CD4-positive, alpha-beta T cell treated with Interleukin-6 at 100 ng/mL for 8 hours (primary cell): Measurements from ENCODE around the gene CDC42BPA.

Experiments used
- DNase-seq: peaks from one replicate; pipeline ENCODE4 v3.0.0-alpha.2; 2020; ENCODE audit warnings: mixed read lengths, low spot score

CDC42BPA gene

DNA sequence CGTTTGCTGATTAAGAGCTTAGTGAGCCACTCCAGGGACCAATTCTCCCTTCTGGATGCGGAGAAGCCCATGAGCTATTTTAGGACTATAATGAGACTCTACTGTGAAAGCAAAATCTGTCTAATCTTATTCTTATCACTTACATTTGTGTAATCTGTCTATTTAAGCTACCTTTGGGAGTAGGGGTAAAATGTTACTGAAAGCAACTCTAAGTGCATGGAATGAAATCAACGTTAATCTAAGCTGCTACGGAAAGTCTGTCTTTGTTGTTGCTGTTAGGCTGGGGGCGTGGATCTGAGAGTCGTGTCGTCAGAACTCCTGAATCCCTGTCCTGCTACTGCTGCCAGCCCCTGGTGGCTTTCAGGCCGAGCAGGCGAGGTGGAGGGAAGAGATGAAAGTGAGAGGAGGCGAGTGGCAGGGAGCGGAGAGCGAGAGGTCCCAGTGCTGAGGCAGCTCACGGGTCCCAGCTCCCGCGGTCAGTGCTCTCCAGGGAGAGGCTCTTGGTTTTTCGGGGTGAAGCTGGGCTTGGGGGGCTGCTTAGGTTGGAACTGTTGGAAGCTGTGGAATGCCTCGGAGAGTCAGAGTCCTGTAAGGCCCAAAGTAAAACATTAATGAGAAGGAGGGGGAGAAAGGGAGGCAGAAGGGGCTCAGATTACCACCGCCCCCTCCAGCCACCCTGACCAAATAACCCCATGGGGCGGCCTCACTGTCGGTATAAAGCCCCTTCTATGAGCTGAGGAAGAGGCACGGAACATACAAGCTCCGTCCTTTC lies 324.3 kb downstream of the CDC42BPA start:
- DNase-seq: no peak

DNA sequence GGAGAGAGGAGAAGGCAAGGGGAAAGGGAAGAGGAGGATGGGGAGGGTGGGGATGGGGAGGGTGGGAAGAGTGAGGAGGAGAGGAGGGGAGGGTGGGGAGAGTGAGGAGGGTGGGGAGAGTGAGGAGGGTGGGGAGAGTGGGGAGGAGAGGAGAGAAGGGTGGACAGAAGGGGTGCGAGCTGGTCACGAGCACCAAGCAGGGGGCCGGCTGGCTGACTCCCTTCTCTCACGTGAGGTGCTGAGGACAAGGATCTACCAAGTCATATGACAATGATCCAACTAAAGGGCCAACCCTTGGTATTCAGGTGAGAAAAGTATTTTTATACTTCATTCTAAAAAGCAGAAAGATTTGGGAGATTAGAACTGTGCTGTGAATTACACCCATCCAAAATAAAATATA lies 326.4 kb downstream of the CDC42BPA start:
- no peak for DNase-seq

DNA sequence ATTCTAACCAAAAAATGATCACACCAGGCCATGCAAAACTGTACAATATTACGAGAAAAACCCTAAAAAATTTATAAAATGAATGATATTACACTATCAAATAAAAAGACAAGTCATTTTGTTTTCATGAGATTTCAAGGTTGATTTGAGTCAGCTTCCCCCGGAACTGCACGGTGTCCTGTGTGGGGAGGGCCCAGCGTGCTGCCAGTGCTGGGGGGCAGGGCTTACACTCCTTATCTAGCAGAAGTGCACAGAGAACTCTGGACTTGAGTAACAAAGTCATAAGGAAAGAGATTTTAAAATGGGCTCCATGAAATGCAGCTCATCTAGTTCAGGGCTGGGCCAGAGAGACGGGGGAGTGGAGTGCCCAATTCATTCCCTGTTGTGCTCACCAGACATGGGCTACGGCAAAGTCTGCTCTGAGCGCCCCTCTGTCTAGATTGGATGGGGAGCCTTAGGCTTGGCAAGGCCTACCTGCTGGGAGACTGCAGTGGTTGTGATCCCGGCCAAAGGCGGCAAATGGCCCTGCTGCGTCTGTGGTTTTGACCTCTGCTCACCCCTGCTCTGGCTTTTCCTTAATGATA lies 328.1 kb downstream of the CDC42BPA start:
- peak; percentile 51 for DNase-seq

DNA sequence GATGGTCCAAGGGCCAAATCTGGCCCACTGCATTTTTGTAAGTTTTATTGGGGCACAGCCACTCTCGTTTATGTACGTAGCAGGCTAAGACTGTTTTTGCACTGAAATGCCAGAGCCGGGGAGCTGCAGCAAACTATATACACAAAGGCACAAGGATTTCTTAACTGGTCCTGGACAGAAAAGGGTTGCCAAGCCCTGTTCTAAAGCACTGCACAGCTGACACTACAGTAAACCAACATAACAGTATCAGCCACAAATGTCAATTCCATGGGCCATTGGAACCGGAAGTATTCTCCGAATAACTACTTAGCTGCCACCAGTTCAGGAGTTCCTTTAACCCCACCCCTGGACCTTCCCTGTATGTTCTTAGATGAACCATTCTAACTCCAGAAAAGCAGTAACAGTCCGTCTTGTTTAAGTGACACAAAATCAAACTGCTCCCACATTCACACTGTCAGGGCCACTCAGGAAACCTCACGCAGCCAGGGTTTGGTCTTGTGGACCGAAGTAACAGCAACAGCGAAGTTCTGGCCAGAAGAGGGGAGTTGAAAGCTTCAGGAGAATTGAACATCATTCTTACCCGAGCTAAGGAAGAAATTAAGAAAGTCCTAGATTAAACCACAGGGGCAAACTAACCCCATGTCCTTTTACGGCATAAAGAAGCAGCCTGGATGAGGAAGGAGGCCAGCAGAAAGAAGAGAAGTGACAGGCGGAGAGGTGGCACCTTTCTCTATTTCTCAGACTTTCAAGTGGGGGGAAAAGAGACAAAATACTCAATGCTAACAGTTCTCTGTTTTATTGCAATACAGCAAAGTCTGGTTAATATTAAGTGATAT lies 329.0 kb downstream of the CDC42BPA start:
- no peak for DNase-seq

DNA sequence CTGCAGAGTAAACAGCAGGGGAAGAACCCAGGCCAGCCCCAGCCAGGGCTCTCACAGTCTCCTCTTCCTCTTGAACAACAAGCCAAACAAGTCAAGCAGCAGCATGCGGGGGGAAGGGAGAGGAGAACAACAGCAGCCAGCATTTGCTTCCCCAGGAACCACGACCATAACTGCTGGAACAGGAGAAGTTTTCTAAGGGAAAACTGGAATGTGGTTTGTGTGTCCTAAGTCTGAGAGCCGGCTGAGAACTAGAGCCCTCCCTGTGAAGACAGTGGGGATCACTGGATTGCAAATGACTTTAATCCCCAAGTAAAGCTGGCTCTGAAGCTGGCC lies 330.0 kb downstream of the CDC42BPA start:
- DNase-seq: no peak

DNA sequence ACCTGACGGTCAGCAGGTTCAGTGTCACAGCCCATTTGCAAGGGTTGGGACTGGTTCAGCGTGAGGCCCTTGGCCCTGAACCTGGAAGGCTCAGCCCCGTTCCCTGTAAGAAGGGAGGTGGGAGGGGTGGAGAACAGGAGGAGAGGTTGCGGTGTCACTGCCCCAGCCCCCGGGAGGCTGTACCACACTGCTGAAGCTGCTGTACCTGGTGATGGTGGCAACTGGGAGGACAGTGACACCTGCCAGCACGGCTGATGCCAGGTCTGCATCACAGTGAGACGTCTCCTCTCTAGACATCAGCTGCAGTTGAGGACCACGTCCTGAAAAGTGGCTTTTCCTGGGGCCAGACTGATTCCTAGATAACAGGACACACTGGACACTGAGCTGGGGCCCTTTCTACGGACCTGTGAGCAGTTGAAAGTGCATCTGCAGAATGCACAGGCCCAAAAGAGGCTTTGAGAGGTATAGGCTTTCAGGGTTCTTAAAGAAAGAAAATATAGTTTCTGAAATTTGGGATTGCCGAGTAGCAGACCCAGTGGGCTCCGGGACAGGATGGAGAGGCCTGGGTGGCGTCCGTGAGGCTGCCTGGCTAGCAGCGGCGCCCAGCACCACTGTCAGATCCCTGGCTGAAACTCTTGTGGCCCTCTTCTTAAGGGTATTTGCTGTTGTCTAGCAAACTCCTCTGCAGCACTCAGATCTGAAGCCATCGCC lies 330.5 kb downstream of the CDC42BPA start:
- DNase-seq: no peak

DNA sequence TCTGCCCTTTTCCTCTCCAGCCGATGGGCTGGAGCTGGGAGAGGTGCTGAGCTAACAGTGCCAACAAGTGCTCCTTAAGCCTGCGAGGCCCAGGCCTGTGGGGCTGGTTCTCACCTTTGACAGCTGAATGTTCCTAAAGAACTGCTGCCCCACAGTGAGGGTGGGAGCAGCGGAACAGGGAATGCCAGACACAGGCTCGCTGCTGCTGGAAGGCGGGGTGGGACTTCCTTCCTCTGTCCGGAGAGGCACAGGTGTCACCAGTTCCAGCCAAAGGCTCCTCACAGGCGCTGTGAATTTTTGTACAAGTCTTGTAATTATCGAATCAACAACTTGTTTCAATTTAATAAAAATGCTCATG lies 331.1 kb downstream of the CDC42BPA start:
- DNase-seq: no peak

DNA sequence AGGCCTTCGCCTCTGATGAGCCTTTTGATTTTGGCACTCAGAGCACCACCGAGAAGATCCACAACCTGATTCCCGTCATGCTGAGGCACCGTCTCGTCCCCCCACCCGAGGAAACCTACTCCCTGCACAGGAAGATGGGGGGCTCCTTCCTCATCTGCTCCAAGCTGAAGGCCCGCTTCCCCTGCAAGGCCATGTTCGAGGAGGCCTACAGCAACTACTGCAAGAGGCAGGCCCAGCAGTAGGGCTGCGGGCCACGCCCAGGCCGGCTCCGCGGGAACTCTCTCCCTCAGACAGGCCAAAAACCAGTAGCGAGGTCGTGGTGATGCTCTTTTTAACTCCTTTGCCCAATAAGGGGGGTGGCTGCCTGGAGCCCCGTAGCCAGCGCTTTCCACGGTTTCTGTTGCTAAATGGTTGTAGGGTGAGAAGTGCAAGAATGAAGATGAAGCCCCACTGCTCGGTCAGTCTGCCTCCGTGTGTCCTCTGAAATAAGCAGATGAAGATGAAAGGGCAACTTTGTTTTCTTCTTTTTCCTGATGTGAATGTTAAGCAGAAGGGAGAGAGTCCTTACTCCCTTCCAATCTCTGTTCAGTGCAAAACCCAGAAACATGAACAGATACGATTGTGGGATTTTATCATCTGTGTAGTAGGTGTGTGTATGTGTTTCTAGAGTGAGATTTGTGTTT lies 331.7 kb downstream of the CDC42BPA start:
- DNase-seq: no peak

DNA sequence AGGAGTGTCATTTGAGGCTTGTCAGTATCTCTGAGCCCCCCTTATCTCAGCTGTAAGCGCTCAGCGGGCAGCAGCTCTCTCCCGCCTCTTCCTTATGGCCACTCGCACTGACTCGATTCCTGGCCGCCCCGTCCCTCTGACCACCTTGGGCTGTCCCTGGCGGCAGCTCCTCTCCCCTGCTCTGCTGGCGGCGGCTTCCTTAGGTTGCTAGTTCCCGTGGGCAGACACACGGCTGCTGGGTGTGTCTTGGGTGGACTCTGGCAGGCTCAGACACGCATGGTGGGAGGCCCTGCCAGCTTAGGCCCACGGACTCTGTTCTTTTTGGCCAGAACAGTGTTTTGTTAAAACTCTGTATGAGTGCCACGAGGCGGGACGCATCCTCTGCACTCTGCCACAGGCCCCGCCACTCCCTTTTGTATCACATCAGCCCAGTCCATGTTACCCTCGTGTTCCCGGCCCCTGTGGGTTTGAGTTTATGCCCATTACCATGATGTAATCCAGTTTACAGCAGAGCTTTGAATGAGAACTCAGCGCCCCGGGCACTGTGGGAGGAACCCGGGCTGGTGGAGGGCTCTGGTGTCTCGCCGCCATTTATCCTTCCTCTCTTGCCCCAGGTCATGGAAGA lies 332.3 kb downstream of the CDC42BPA start:
- DNase-seq: no peak

DNA sequence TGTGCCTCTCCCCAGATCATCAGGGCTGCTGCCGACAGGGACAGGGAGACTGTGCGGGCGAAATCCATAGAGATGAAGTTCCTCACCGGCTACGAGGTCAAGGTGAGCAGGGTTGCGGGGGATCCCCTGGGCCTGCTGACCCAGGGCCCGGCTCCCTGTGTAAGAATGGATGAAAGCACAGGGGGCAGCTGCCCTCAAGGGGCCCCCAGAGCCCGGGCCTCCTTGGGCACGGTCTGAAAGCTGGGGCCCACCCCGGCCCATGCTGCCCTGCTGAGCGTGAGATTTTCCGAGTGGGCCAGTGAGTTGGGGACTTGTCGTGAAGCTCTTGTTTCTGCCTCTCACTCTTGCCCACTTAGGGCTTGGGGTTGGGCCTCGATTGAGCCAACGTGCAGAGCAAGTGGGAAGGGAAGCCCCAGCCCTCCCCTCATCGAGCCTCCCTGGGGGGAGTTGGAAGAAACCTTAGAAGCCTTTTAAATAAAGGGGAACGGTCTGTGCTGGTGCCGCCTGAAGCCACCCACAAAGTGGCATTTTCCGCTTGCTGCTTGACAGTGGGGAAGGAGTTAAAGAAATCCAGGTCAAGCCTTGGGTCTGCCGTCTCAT lies 333.0 kb downstream of the CDC42BPA start:
- no peak for DNase-seq

DNA sequence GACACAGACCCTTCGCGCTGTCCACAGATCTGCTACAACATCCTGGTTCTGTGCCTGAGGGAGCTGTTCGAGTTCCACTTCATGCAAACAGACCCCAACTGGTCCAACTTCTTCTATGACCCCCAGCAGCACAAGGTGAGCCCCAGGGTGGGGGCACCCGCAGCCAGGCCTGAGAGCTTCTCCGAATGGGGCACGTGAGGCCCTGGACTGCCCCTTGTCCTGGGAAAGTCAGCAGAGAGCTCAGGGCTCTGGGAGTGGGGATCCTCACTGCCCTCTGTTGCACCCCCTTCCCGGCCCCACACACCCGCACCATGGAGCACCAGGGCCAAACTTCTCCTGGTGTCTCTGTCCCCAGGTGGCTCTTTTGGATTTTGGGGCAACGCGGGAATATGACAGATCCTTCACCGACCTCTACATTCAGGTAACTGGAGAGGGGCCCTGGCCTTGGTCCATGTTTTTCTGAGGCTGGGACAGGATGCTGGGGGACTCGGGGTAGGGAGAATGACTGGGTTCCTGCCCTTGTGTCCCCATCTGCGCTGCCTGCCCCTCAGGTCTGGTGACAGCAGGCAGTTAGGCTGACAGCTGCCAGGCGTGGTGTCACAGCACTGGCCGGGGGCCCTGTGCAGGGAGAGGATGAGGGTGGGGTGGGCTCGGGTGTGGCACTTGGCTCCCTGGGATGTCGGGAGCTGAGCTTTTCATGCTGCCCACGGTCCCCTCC lies 333.6 kb downstream of the CDC42BPA start:
- no peak for DNase-seq

DNA sequence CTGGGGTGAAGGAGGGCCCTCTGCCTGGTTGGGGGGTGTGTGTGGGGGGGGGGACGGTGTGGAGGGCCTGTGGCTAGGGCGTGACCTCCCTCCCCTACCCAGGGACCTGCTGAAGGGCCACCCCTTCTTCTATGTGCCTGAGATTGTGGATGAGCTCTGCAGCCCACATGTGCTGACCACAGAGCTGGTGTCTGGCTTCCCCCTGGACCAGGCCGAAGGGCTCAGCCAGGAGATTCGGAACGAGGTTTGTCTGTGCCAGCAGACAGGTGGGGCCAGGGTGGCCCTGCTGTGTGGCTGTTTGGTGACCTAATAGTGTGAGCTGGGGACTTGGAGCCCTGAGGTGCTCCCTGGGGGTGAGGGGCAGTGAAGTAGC lies 334.3 kb downstream of the CDC42BPA start:
- no peak for DNase-seq

DNA sequence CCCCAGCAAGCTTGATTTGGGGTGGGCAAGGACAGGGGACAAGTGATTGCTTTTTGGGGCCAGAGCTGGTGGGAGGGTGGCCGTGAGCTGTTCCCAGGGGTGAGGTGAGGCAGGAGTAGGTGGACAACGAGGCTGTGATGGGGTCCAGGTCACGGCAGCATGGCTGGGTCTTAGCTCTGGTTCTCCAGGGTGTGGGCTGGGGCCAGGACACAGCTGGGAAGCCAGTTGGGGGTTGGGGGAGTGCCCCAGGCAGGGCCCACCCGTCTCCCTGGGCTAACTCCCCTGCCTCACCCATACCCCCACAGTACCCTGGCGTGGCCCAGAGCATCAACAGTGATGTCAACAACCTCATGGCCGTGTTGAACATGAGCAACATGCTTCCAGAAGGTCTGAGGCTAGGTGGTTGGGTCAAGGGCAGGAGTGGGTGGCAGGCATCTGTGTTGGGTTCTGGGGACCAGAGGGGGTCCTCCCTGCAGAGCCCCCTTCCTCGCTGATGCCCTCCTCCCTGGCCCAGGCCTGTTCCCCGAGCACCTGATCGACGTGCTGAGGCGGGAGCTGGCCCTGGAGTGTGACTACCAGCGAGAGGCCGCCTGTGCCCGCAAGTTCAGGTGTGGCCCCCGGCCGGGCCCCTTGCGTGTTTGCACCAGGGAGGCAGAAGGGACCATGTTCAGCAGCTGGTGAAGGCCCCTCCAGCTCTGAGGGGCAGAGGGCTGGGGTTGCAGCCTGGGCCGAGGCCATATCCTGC lies 334.9 kb downstream of the CDC42BPA start:
- DNase-seq: no peak

DNA sequence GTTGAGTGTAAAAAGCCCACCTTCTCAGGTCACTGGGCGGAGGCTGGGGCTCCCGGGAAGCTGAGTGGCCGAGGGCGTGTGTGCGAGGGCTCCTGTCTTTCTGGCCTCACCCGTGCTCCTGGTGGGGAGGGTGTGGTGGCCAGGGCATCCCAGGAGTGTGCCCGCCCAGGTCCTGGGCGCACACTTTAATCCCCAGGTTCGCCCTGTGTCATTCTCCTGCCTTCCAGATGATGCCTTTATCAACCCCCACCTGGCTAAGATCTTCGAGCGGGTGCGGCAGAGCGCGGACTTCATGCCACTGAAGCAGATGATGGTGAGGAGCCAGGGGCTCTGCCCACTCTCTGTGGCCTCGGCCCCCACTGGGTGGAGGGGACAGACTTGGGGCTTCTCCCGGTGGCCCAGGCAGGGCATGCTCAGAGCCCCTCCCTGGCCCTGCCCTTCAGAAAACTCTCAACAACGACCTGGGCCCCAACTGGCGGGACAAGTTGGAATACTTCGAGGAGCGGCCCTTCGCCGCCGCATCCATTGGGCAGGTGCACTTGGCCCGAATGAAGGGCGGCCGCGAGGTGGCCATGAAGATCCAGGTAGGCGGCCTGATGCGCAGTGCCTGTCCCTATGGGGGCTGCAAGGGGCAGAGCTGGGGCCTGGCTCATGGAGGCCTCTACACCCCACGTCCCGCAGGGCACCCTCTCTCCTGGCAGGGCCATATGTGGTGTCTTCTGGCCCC lies 335.7 kb downstream of the CDC42BPA start:
- DNase-seq: no peak

DNA sequence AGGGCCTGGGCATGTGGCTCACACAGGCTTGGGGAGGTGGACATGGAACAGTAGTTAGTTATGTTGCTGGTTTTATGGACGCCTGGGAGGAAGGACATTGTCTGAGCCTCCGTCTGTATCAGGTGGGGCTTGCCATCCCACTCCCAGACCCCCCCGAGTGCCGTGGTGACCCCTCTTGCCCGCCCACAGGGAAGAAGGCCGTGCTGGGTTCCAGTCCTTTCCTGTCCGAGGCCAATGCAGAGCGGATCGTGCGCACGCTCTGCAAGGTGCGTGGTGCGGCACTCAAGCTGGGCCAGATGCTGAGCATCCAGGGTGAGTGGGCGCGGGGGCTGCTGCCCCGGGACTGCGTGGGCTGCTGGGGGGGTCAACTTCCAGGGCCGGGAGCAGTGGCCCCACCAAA lies 336.5 kb downstream of the CDC42BPA start:
- DNase-seq: no peak

DNA sequence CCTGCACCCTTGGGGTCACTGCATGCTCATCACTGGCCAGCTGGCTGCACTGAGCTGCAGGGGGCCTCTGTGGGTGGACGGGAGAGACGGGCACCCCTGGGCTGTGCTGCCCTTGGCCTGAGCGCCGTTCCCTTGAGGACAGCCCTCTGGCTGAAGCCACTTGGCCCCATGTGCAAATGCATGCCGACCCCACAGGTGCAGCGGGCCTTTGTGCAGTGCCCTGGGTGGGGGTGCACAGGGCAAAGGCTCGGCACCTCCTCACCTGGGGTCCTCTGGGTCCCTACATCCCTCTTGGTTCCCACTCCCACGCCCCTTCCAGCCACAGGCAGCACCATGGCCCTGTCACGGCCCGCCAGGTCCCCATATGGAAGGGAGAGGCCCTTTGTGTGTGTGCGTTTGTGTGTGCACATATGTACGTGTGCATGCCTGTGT lies 336.9 kb downstream of the CDC42BPA start:
- DNase-seq: no peak

DNA sequence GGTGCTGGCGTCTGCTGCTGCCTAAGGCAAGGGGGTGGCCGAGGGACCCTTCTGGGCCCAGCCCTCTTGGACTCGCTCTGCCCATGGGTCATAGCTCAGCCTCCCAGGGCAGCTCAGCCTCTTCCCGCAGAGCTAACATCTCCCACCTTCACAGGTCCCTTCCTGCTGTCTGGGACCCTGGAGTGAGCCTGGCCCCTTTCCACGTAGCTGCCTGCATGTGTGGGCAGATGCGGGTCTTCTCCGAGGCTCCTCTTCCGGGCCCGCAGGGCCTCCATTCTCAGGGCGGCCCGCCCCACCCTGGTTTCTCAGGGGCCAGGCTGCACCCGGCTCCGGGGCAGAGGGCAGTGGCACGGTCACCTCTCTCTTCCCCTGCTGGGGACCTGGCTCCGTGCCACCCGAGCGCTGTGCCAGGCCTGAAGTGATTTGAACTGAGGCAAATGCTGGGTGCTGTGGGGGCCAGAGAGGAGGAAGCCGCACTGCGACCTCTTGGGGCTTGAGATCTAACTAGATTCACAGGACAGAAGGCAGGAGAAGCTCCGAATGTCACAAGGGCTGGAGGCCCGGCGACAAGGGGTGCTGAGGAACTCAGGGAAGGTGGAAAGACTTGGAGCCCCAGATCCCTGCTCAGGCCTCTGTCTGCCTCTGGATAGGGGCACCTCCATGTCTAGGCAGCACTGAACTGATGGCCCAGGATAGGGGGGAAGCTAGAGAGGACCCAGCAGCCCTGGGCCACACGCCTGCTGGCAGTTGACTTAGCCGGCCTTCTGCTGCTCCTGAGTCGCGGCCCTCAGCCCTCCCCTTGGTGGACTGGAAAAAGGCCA lies 337.5 kb downstream of the CDC42BPA start:
- no peak for DNase-seq

DNA sequence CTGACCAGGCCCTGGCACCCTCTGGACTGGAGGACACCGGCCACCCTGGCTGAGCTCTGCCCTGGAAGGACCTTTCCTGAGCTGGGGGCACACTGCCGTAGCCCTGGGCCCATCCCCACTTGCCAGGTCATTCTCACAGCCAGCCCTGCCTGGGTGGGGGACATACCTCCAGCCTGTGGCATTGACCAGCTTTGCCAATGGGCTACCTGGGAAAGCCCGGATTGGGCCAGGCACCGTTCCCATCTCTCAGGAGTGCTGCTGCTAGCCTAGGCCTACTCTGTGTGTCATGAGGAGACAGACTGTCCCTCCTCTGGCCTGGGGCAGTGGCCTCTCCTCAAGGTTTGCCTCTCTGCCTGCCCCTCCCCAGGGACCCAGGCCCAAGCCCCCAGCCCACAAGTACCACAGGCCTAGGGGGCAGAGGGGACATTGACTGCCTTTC lies 338.2 kb downstream of the CDC42BPA start:
- DNase-seq: no peak
